HG03060 (cell line): ENCODE data around the gene USP48.
"Not testable (repeated sequence)": the region's sequence is repeated elsewhere in the genome, so short reads cannot be mapped to it uniquely, and the experiment has no call there.

Source experiments
- ATAC-seq: cut with Tn5 transposase; IDR thresholded peaks from one replicate; pipeline ENCODE4 v1.9.1; 2021; ENCODE audit warnings: low read depth, moderate number of reproducible peaks; ENCODE audit not compliant: unreplicated experiment

Gene USP48, protein sequence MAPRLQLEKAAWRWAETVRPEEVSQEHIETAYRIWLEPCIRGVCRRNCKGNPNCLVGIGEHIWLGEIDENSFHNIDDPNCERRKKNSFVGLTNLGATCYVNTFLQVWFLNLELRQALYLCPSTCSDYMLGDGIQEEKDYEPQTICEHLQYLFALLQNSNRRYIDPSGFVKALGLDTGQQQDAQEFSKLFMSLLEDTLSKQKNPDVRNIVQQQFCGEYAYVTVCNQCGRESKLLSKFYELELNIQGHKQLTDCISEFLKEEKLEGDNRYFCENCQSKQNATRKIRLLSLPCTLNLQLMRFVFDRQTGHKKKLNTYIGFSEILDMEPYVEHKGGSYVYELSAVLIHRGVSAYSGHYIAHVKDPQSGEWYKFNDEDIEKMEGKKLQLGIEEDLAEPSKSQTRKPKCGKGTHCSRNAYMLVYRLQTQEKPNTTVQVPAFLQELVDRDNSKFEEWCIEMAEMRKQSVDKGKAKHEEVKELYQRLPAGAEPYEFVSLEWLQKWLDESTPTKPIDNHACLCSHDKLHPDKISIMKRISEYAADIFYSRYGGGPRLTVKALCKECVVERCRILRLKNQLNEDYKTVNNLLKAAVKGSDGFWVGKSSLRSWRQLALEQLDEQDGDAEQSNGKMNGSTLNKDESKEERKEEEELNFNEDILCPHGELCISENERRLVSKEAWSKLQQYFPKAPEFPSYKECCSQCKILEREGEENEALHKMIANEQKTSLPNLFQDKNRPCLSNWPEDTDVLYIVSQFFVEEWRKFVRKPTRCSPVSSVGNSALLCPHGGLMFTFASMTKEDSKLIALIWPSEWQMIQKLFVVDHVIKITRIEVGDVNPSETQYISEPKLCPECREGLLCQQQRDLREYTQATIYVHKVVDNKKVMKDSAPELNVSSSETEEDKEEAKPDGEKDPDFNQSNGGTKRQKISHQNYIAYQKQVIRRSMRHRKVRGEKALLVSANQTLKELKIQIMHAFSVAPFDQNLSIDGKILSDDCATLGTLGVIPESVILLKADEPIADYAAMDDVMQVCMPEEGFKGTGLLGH

GRCh38 chr1:21782868-21783678 is at the start of gene USP48:
TSS of gene USP48 (minus strand) at chr1:21783149. CDS start at chr1:21782957, 192 bp downstream.
- peak; percentile 37 for ATAC-seq

- ATAC-seq: no peak
Measured at GRCh38 chr1:21831454-21831970, 48.6 kb upstream of the USP48 start.

GRCh38 chr1:21830792-21831453 is 48.0 kb upstream of the USP48 start:
- no peak for ATAC-seq

DNA sequence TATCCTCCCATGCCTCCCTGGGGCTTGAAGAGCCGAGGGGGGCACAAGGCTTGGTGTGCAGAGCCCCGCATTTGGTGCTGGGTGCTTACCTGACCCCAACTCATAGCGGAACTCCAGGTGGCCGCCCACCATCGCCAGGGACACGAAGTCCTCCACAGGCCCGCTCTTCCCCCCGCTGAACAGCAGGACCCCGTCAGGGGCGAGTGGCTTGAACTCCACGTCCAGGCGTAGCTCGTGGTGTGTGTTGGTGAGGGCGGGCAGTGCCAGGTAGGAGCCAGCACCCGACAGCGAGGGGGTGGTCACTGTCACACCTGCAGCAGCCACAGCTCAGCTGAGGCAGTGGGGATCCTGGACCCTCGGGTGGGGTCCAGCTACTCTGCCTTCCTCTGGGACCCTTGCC is 46.3 kb upstream of the USP48 start:
- ATAC-seq: no peak

DNA sequence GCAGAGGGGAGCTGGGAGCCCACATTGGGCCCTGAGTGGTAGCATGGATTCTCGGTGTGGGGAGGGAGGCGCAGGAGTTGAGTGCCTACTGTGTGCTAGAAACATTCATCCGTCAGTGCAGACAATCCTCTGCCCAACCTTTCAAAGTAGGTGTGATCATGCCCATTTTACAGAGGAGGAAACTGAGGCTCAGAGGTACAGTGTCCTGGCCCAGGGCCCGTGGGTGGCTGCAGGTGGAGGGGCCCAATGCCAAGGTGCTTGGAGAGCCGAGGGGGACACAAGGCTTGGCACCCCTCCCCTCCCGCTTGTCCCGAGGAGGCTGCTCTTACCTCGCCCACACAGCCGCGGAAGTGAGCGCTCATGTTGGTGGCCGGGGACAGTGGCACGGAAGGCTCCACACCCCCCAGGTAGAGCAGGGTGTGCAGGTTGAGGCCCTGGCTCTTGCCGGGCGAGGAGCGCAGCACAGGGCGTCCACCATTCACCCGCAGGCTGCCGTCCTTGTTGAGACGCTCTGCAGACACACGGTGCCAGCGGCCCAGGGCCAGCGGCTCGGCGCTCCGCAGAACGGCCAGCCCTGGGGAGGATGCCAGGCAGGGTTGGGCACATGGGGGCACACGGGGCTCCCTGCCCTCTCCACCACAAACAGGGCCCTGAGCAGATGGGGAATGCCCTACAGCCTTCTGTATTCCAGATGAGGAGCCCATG is 45.7 kb upstream of the USP48 start:
- ATAC-seq: no peak

DNA sequence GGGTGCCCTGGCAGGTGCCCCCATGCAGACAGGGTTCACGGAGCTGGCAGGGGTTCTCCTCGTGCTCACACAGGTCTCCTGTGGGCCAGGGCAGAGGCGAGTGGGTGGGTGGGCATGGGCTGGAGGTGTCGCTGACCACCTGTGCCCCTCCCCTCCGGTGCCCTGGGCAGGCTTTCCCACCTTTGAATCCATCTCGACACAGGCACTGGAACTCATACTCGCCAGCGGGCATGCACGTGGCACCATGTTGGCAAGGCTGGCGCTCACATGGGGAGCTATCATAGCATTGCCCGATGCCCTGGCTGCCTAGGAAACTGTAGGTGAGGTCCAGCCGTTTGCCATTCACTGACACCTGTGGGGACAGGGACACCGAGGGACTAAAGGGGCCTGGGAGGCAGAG is 45.1 kb upstream of the USP48 start:
- no peak for ATAC-seq

- ATAC-seq: no peak
Measured at GRCh38 chr1:21827141-21827679, 44.3 kb upstream of the USP48 start.

DNA sequence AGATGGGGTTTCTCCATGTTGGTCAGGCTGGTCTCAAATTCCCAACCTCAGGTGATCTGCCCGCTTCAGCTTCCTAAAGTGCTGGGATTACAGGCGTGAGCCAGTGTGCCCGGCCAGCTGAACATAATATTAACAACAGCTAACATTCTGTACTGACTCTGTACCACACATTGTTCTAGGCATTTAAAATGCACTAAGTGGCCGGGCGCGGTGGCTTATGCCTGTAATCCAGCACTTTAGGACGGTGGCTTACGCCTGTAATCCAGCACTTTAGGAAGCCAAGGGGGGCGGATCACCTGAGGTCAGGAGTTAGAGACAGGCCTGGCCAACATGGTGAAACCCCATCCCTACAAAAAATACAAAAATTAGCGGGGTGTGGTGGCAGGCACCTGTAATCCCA is 43.7 kb upstream of the USP48 start:
- ATAC-seq: not testable (repeated sequence)

DNA sequence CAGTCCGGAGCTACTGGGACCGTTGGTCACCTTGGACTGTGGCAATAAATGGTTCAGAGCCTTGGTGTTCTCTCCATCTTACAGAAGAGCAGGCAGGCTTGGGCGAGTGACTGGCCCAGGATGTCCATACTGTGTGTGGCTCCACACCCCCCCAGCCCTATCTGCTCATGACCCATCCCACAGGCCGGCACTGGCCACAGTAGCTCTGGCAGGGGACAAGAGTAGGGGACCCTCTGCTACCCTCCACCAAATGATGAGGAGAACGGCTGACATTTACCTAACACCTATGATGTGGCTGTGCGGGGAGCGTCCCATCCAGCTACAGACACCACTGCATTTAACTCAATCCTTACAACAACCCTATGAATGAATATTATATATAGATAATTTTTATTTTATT is 42.4 kb upstream of the USP48 start:
- ATAC-seq: no peak

GRCh38 chr1:21824926-21825325 is 42.0 kb upstream of the USP48 start:
- ATAC-seq: no peak

GRCh38 chr1:21823980-21824702 is 41.2 kb upstream of the USP48 start:
- no peak for ATAC-seq

GRCh38 chr1:21823206-21823979 is 40.4 kb upstream of the USP48 start:
- no peak for ATAC-seq

- no peak for ATAC-seq
Measured at GRCh38 chr1:21822349-21822748, 39.4 kb upstream of the USP48 start.

DNA sequence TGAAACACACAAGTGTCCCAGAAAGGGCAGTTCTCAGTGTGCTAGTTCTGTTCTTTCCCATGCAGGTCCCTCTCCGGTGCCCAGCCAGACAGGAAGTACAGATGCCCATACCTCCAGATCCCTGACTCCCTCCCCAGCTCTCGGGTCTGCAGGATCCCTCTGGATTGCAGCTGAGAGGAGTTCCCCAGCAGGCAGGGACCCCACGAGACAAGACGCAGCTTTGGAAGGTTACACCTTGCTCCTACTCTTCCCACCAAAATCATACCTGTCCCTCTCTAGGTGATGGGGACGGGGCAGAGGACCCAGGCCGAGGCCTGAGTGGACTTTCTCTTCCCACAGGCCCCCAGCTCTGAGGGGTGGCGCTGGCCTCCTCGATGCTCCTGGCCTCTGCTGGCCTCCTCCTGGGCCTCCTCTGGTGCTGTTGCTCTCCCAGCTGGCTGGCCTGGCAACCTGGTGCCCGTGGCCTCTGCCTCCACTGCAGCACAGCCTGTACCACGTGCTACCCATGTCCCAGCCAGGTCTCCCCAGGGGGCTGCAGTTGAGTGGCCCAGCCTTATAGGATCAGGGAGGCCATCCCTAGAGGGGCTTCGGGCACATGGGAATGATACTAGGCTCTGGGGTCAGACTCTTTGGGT is 38.6 kb upstream of the USP48 start:
- ATAC-seq: no peak

- no peak for ATAC-seq
Measured at GRCh38 chr1:21820597-21821232, 37.8 kb upstream of the USP48 start.

- no peak for ATAC-seq
Measured at GRCh38 chr1:21818656-21819055, 35.7 kb upstream of the USP48 start.
